Subcutaneous adipose tissue (tissue), 4 donors: ENCODE results near the gene MEGF11. TPM values are rescaled to one million over a fixed set of nuclear protein-coding genes. Genes with fewer than 3 reads are reported as not detected.

ENCODE experiments used
- CTCF ChIP-seq: fragments of 450-650 bp; IDR thresholded peaks from one replicate; pipeline ENCODE4 v1.5.1; 2016; ENCODE audit warnings: low read depth, mild to moderate bottlenecking, control low read depth, antibody characterized with exemption, moderate library complexity
- total RNA-seq, 4 donors: library from RNA; depleted of rRNA; stranded (reverse); fragments of >200 nt; gene quantifications; one replicate each; pipeline ENCODE4 v1.1.0, GENCODE V29; 2016

The MEGF11 gene
- total RNA-seq, 4 donors from 2014 or later, result not detected

- no peak for TF ChIP-seq CTCF
Observed at GRCh38 chr15:66172324-66172980, 81.1 kb downstream of the MEGF11 start.

- TF ChIP-seq CTCF, result no peak
Observed at GRCh38 chr15:66171841-66172240, 81.7 kb downstream of the MEGF11 start.

- TF ChIP-seq CTCF, result no peak
Observed at GRCh38 chr15:66170716-66171115, 82.8 kb downstream of the MEGF11 start.

- no peak for TF ChIP-seq CTCF
Observed at GRCh38 chr15:66170042-66170441, 83.5 kb downstream of the MEGF11 start.

GRCh38 chr15:66169625-66170024 lies 83.9 kb downstream of the MEGF11 start:
- no peak for TF ChIP-seq CTCF

- no peak for TF ChIP-seq CTCF
Observed at GRCh38 chr15:66169023-66169422, 84.5 kb downstream of the MEGF11 start.

GRCh38 chr15:66167854-66168253 lies 85.7 kb downstream of the MEGF11 start:
- TF ChIP-seq CTCF, result no peak
